Activated CD8-positive, alpha-beta memory T cell treated with anti-CD3 and anti-CD28 coated beads, Interleukin-2, amount 50 U/mL, for 48 hours (primary cell): Measurements from ENCODE around the gene VSX2.
A peak's percentile ranks its signal among the peaks of the same experiment; 100 is the strongest.

Source experiments
- DNase-seq: peaks from one replicate; pipeline ENCODE4 v3.0.0-alpha.2; 2020

The VSX2 gene

DNA sequence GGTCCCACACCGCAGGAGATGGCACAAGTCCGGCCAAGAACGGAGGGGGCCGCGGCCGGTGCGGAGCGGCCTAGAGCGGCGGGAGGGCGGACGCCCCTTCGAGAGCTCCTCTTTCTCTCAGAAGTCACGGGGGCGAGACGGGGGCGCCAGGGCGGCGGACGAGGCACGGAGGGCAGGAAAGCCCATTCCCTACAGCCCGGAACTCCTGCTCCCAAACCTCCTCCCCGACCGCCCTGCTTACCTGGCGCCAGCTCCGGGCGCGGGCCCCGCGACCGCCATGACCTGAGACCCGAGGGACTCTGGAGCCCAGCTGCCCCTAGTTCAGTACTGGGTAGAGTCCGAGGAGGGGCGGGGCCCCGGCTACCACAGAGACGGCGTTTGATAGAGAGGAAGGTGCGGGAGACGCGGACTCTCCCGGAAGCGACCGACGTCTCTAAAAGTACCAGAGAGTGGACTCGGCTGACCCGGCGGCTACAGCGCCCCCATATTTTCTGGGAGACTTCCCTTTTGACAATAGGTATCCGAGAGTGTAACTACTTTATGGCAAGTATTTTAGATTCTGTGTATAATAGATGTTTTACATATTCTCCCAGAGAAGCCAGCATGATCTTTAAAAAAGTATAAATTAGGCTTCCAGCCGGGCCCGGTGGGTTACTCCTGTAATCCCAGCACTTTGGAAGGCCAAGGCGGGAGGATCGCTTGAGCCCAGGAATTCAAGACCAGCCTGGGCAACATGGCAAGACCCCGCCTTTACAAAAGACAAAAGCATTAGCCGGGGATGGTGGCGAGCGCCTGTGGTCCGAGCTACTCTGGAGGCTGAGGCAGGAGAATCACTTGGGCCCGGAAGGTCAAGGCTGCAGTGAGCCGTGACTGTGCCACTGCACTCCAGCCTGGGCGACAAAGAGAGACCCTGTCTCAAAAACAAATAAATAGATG, 63.7 kb downstream of the VSX2 start, which contains the start of gene ABCD4:
Gene ABCD4, minus strand, starts transcription at position 301 of the 936 bp plus-strand sequence. Its CDS starts 22 bp downstream, at position 279.
- peak; percentile 93 for DNase-seq

DNA sequence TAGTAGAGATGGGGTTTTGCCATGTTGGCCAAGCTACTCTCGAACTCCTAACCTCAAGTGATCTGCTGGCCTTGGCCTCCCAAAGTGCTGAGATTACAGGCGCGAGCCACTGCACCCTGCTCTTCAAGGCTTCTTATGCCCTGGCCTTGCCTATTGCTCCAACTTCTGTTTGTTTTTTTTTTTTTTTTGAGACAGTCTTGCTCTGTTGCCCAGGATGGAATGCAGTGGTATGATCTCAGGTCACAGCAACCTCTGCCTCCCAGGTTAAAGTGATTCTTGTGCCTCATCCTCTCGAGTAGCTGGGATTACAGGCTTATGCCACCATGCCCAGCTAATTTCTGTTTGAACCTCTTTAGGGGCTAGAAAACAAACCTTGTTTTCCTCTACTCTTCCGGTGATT, 69.4 kb downstream of the VSX2 start:
- DNase-seq = no peak

DNA sequence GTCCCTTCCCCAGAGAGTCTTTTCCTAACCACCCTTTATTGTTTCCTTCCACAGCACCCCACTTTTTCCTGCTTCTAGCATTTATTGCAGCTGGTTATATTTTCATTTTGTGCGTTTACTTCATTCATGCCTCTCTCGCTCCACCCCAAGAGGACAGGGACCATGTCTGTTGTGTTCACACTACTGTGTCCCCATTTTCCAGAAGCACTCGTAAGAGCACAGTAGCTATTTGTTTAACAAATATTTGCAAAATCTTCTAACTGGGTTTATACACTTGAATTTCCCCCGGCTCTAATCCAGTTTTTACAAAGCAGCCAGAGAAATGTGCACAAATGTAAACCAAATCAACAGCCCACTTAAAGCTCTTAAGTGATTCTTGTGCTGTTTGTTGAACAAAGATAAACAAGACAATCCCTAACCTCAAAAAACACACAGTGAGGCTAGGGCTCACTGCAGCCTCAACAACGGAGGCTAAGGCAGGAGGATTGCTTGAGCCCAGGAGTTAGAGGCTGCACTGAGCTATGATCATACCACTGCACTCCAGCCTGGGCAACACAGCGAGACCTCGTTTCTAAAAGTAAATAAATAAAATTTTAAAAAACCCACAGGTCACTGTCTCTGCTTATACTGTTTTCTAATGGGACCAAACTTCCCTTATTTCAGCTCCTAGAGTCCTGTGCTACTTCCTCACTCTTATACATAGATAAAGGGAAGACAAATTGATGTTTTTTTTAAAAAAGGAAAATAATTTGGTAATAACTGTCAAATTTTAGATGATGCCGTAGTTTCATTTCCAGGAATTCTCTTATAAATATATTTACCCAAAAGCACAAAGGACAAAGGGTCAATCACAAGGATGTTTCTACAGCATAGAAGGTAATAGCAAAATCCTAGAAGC, 70.1 kb downstream of the VSX2 start:
- DNase-seq = no peak

DNA sequence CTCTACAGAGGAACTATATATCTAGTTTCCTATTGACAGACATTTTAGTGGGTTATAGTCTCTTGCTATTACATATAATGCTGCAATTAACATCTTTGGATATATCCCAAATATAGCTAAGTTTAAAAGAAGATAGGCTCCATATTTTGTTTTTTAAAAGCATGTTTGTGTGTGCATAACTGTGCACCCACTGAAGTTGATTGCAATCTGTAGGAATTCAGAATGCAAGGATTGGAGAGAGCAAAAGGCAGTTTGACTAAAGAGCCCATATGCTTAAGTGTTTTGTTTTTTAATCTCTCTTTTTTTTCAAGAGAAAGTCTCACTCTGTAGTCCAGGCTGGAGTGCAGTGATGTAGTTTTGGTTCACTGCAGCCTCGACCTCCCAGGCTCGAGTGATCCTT, 72.9 kb downstream of the VSX2 start:
- no peak for DNase-seq
